ENCODE results near the gene KRT17. TPM values are rescaled to one million over a fixed set of nuclear protein-coding genes. Genes with fewer than 3 reads are reported as not detected.
"Not testable (repeated sequence)": the region's sequence is repeated elsewhere in the genome, so short reads cannot be mapped to it uniquely, and the experiment has no call there.

KRT17 gene
- polyA plus RNA-seq, 1 donor = 1.1 TPM

DNA sequence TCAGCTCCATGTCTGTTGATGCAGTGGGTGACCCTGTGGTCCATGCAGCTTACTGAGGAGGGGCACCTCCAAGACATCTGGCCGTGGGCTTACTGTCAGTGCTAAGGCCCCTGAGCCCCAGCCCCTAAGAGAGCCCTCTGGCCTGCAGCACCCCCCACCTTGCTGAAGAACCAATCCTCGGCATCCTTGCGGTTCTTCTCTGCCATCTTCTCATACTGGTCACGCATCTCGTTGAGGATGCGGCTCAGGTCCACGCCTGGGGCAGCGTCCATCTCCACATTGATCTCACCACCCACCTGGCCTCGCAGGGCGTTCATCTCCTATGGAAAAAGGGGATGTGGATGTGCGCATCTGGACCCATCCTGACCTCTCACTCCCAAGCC, 2.9 kb downstream of the KRT17 start:
- DNase-seq = not testable (repeated sequence)

DNA sequence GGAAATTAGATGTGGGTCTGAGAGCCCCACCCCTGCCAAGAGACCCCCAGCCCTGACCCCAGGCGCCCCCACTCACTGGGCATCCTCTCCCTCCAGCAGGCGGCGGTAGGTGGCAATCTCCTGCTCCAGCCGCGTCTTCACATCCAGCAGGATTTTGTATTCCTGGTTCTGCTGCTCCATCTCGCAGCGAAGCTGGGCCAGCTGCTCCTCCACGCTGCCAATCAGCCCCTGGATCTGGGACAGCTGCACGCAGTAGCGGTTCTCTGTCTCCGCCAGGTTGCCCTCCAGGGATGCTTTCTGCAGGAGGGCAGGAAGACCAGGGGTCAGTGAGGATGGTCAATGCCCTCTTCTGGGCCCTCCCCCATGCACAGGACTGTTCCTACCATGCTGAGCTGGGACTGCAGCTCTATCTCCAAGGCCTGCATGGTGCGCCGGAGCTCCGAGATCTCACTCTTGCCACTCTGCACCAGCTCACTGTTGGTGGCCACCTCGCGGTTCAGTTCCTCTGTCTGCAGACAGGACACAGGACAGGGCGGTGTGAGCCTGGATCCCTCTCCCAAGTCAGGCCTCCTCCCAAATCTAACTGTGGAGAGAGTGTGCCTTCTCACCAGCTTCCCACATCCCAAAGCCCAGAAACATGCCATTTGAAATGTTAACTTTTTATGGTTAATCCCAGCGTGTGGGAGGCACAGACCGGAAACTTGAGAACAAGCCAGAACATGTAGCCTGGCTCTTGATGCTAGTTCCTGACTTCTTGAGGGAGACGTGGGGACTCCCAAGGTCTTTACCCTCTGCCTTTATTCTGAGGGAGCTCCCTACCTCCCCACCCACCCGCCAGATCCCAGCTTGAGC, 3.6 kb downstream of the KRT17 start:
- DNase-seq = no peak

DNA sequence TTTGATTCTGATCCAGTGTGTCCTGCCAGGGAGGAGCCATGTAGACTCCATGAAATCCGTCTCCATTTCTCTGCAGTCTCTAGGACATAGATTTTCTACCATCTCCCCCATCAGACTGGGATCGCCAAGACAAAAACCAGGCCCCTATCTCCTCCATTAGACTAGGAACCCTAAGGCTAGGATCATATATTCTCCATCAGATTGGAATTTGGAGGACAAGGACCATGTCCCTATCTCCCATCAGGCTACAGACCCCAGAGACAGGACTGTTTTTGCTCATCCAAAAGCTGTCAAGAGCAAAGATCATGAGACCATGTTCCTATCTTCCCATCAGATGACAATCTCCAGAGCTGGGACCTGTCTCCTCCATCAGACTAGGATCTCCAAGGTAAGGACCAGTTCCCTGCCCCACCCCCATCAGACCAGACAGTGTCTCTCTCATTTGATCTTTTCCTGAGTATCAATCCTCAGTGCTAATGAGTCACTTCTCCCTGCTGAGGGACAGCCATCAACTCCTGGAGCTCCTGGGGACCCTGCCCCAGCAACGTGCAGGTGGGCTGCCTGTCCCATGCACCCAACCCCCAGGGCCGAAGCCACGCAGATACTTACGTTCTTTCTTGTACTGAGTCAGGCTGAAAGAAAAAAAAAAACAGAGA, 4.3 kb downstream of the KRT17 start:
- not testable (repeated sequence) for DNase-seq

DNA sequence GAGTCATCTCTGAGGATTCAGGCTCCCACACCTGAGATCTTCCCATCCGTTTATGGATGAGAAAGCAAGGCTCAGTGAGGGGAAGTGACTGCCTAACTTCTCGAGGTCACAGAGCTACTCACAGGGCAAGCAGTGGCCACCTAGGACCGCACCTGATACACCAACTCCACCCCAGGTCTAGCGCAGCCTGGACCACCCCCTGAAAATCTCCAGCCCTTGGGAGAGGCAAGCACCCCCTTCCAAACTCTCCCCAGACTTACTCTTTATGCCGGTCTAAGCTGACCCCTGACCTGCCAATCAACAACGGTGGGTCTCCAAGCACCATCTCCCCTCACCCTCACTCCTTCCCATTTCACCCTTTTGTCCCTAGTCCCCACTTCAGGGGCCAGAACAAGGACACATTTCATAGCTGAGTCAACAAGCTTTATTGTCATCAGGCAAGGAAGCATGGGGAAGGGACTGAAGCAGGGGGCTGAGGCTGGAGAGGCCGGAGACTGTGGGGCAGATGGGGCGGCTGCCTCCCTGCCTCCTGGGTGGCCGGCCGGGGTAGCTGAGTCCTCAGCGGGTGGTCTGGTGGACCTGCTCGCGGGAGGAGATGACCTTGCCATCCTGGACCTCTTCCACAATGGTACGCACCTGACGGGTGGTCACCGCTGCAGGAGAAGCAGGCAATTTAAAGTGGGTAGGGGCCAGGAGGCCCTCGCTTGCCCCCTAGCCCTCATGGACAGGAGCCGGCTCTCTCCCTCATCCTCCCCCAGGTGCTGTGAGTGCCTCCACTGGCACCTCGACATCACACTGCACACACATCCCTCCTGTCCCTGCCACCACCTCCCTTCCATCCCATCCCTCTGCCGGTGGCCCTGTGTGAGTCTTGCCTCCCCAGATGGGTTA, 5.1 kb downstream of the KRT17 start:
- DNase-seq = no peak

DNA sequence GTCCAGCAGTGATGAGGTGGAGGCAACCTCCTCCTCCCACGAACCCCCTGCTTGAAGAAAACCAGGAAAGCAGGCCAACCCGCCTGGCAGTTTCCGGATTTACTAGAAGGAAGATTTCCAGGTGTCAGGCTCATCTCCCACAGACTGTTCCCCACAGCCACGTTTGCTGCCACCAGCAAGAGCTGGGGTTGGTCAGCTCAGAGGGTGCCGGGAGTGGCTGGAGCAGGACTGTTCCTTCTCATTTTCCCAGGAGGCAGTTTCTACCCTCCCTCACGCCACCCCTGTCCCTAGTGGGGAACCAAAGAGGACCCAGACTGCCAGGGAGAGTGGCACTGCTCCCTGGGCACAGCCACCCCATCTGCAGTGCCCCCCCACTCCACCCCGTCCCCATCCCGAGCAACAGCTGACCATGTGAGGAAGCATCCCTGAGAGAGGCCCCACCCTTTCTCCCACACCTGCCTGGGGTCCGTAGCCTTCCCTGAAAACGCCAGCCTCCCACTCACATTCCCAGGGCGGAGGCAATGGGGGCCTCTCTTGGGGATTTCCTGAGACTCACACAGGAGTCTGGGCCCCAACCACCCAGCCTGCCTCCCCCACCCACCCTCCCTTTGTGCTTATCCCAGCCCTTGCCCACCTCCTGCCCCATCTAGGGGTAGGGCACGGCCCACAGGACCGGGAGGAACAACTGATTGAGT, 5.9 kb downstream of the KRT17 start:
- no peak for DNase-seq

DNA sequence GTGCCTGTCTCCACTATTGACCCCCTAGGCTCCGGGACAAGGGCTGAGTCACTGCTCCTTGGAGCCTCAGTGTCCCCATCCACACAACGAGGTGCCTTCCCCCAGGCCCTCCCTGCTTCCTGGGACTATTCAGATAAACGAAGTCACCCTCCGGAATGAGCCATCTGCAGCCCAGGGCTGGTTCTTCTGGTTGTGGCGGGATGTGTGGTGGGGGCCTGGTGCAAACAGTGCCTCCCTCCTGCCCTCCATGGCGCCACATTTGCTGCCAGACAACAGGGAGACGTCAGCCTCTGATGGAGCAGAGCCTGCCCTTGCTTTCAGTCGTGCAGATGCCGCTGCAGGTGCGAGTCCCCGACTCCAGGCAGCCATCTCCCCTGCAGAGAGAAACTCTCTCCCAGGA, 6.7 kb downstream of the KRT17 start:
- DNase-seq = no peak

DNA sequence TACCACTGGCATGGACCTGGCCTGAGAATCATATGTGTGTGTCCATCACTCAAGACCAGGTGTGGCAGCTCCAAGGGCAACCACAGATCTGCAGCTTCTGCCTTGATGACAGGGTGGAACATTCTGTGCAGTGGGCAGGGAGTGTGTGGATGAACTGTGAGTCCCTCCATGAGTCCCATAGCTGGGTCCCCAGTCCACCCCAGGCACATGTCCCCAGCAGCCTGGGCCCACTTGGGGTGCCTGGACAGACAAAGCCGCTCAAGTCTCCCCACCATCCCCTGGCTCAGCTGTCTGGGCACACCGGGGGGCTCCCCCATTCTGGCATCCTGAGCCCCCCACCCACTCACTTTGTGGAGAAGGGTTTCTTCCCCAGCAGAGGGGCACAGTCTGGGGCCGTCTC, 7.2 kb downstream of the KRT17 start:
- no peak for DNase-seq

DNA sequence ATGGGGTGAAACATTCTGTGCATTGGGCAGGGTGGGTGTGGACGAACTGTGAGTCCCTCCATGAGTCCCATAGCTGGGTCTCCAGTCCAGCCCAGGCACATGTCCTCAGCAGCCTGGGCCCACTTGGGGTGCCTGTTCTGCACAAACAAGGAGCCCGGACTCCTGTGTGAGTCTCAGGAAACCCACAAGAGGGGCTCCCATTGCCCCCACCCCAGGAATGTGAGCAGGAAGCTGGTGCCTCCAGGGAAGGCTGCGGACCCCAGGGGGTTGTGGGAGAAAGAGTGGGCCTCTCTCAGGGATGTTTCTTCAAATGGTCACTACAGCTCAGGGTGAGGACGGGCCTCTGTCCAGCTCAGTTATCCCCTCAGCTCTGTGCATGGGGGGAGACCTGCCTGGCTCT, 7.9 kb downstream of the KRT17 start:
- not testable (repeated sequence) for DNase-seq

DNA sequence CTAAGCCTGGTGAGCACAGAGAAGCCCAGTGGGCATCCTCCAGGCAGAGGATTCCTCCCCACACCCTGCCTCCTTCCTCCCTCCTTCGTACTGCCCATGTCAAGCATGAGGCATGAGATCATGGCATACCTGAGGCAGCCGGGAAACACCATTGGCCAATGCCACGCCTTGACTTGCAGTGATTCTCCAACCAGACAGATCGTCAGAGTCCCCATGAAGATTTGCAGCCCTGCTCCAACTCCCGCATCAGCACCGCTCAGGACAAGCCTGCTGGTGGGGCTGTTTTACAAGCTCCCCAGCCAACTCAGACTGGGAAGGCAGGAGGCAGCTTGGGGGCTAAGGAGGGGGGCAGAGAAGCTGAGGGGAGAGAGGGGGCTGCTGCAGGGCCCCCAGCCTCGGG, 8.9 kb downstream of the KRT17 start:
- DNase-seq = no peak

DNA sequence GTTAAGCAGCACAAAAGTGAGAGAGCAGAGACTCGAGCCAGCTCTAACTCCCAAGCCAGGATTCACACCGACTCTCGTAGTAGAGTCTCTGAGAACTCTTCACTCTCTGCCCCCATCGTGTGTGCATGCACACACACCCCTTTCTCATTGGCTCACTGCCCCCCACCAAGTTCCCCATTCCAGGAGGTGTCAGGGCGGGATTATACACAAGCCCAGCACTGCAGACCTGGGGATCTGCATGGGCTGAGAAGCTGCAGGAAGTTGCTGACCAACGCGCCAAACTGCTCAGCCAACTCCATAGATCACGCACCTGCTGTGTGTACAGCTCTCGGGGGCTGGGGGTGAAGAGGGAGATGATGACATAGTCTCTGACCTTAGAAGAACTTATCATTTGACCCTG, 9.6 kb downstream of the KRT17 start:
- not testable (repeated sequence) for DNase-seq

DNA sequence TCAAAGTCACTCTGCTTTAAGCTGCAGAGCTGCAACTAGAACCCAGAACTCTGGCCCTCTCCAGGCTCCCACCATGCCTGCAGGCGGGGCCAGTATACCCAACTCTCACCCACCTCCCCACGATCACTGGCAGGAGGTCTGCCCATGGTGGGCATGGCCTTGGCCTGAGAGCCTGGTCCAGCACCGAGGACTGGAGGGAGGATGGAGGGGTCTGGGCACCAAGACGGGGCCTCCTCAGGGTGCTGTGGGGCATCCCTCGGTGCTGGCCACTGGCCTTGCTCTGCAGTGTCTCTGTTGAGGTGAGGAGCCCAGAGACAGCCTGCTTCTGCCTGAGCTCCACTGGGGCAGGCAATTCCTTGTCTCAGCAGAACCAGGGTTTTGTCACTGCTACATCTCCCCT, 10.3 kb downstream of the KRT17 start:
- no peak for DNase-seq

DNA sequence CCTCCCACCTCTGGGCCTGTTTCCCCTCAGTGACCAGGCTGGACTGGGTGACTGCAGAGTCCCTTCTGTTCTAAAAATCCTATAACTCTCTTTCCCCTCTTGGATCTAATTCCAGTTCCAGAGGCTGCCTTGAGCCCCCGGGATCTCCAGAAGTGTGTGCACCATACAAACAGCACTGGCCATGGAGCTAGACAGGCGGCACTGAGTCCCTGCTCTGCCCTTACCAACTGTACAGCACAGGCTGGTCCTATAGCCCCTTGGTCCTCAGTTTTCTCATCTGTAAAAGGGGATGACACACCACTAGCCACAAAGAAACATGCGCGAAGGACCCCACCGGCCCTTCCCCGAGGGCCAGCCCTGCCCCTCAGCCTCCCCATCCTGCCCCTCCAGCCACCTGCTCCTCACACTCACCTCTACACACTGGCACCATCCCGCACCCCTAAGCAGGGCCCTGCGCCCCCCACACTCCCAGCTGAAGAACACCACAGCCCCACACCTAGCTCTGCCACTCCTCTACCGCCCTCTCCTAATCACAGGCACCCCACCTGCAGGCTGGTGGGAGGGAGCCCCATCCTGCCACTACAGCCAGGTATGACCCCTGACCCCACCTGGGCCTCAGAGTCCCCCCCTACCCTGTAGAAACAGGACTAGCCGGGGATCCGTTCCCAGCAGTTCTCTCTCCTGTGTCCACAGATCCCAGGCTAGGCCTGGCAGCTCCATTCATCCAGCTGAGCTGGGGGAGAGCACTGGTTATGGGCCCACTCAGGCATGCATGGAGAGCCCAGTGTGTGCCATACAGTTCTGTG, 10.9 kb downstream of the KRT17 start:
- no peak for DNase-seq

DNA sequence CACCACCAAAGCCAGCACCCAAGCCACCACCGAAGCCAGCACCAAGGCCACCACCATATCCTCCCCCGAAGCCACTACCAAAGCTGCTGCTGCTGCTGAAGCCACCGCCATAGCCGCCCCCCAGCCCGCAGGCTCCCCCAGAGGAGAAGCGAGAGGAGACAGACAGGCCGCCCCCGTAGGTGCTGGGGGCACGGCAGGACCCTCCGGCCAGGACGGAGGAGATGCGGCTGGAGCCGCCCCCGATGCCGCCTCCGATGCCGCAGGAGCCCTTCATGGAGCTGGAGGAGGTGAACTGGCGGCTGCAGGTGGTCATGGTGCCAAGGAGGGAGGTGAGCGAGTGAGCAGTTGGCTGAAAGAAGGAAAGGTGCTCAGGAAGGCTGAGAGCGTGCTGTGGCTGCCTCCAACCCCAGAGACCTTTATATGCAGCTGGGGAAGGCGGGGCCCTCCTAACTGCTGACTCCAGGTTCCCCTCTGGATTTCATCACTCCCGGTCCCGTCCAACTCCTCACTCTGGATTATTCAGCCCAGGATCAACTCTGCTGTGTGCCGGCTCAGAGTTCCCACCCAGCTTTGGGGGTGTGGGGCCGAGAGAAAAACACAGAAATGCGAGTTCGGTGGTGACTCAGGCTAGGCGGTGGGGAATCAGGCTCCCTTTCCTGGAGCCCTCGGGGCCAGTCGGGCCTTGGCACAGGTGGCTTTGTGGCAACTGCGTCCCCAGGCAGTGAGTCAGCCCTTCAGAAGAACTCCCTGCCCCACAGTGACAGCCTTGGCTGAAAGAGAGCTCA, 11.8 kb downstream of the KRT17 start, which contains the start of gene KRT16:
Gene KRT16, minus strand, starts transcription at position 392 of the 785 bp plus-strand sequence. Its CDS starts 79 bp downstream, at position 313.
- DNase-seq = not testable (repeated sequence)

DNA sequence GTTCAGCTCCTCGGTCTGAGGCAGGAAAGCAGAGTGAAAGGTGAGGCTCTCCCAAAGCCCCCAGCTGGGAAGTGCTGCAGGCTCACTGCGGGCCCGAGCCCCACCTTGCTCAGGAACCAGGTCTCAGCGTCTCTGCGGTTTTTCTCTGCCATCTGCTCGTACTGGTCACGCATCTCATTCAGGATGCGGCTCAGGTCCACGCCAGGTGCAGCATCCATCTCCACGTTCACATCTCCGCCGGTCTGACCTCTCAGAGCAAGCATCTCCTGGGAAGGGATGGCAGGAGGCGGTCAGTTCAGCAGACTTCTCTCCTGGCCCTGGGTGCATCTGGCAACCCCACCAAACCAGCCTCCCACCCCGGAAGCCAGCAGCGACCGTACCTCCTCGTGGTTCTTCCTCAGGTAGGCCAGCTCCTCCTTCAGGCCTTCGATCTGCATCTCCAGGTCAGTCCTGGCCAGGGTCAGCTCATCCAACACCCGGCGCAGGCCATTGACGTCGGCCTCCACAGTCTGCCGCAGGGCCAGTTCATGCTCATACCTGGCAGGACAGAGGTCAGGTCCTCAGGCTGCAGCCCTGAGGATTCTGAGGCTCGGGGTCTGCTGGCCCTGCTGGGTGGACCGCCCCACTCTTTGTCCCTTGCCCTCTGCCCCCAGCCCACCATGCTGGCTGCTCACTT, 13.3 kb downstream of the KRT17 start:
- DNase-seq = no peak

DNA sequence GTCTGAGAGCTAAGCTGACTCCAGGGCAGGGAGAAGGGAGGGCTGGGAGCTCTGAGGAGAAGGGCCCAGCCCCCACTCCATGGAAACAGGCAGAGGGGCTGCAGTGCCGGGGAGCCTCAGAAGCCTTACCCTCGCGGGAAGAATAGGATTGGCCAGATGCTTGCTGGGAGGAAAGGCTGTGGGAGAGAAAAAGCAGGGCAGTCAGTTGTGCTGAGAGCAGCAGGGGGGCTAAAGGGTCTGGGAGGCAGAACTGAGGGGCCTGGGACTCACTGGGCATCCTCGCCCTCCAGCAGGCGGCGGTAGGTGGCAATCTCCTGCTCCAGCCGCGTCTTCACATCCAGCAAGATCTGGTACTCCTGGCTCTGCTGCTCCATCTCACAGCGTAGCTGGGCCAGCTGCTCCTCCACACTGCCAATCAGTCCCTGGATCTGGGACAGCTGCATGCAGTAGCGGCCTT, 14.3 kb downstream of the KRT17 start:
- DNase-seq = not testable (repeated sequence)

DNA sequence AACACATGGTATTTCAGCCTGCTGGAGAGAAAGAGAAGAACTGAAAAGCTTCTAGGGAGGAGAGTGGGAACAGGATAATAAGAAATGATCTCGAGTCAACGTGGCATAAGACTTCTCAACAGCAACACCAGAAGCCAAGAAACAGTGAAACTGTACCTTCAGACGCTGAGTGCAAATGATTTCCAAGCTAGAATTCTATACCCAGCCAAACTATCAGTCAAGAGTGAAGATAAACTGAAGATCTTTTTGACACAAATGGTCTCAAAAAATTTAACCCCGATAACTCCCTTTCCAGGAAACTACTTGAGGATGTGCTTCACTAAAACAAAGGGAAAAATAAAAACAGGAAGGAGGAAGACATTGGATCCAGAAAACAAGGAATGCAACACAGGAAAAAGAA, 17.4 kb downstream of the KRT17 start:
- DNase-seq = not testable (repeated sequence)

DNA sequence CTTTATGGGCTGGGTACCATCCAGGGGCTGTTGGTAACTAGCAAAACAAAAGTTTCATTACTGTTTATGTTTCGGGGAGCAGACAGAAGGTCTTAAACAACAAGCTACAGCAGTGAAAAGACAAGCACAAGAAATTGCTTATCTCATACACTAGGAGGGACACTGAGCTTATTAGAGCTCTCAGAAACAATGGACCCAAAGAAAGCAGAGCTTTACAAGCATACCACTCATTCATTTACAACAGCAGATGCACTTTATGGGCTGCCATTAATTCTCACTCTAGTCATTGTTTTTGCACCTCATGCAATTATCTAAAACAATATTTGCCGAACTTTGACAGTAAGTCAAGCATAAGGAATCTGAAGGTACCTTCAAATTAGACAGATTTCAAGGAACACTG, 21.9 kb downstream of the KRT17 start:
- DNase-seq = no peak

DNA sequence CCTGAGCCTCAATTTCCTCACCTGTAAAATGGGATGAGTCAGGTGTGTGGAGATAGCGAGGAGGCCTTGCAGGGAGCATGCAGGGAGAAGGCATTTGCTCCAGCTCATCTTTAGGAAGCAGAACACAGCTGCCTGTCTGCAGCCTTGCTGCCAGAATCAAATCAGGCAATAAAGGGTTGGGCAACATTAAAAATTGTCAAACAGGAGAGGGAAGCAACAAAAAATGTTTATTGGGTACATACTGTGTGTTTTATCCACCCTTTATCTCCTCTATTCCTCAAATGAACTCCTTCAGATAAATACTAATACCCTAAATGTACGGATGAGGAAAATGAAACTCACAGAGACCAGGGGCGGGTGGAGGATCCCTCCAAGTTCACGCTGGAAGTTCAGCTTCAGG, 24.1 kb downstream of the KRT17 start:
- no peak for DNase-seq

DNA sequence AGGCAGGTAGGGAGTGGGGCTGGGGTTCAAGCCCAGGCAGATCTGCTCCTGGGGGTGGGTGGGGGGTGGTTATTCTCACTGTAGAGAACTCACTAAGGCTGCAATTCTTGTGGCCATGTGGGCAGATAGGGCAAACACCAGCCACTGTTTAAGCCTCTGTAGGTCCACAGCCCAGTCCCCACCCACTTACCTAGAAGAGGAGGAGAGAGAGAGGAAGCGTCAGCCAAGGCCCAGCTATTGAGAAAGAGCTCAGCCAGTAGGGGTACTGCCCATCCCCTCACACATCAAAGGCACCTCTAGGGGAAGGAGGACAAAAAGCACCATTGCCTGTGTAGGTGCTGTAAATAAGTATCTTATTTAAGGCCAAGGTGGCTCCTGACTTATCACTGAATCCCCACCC, 24.7 kb downstream of the KRT17 start:
- DNase-seq = no peak

DNA sequence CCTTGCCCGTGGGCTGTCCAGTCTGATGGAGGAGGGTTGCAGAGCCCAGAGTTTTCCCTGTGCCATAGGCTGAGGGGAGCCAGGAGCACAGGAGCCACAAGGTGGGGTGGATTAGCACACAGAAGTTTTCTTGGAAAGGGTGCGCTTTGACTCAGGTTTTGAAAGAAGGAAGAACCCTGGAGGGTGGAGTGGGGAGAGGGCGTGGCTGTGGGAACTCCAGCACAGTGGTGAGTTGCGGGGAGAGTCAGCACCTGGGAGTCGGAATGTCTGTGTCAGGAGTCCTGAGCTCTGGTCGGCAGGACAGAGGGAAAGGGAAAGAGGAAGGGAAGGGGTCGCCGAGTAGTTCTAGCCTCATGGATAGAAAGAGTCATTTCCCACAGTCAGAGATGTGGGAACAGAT, 28.8 kb downstream of the KRT17 start:
- DNase-seq = no peak
